MCF 10A (cell line): ENCODE data around the gene FAIM2. TPM values are rescaled to one million over a fixed set of nuclear protein-coding genes. Genes with fewer than 3 reads are reported as not detected.

ENCODE experiments used
- BruUV-seq: library from RNA; stranded (reverse); fragments of 400-500 nt; replicated peaks from 2 replicates; lab custom pipeline; 2021; lab: Mats Ljungman, UMichigan
- CTCF ChIA-PET: fragments of 300-600 bp; sonication (Branson Sonifier 250); formaldehyde crosslinking; extraction: SDS; loops from one replicate; lab custom pipeline; 2021; ENCODE audit warnings: antibody characterized with exemption, inconsistent platforms; lab: Yijun Ruan, JAX
- POLR2A ChIA-PET: fragments of 300-600, 350-650 bp; sonication (Branson Sonifier 250); formaldehyde crosslinking; extraction: SDS; loops from one replicate; lab custom pipeline; 2020; ENCODE audit warnings: antibody characterized with exemption, inconsistent platforms; lab: Yijun Ruan, JAX
- DNase-seq: peaks from one replicate; pipeline ENCODE4 v3.0.0-alpha.2; 2018; ENCODE audit not compliant: unreplicated experiment
- H3K27ac Mint-ChIP-seq: one replicate; pipeline ENCODE4 v1.8.0; 2022; ENCODE audit warnings: mild to moderate bottlenecking, low read depth, mixed read lengths; ENCODE audit not compliant: unreplicated experiment
- H3K27me3 Mint-ChIP-seq: one replicate; pipeline ENCODE4 v1.8.0; 2022; ENCODE audit warnings: mixed read lengths; ENCODE audit not compliant: insufficient read depth, unreplicated experiment
- H3K36me3 Mint-ChIP-seq: one replicate; pipeline ENCODE4 v1.8.0; 2022; ENCODE audit warnings: mild to moderate bottlenecking, moderate library complexity, mixed read lengths; ENCODE audit not compliant: insufficient read depth, unreplicated experiment
- H3K4me1 Mint-ChIP-seq: one replicate; pipeline ENCODE4 v1.8.0; 2022; ENCODE audit warnings: mixed read lengths; ENCODE audit not compliant: insufficient read depth, unreplicated experiment
- H3K4me3 Mint-ChIP-seq: one replicate; pipeline ENCODE4 v1.8.0; 2022; ENCODE audit warnings: mild to moderate bottlenecking, moderate library complexity, mixed read lengths; ENCODE audit not compliant: unreplicated experiment
- H3K9me3 Mint-ChIP-seq: one replicate; pipeline ENCODE4 v1.8.0; 2022; ENCODE audit warnings: mixed read lengths; ENCODE audit not compliant: unreplicated experiment
- CTCF ChIP-seq: fragments of 200-600 bp; IDR thresholded peaks from one replicate; pipeline ENCODE4 v1.8.0; 2022; ENCODE audit warnings: antibody characterized with exemption, mild to moderate bottlenecking; ENCODE audit not compliant: unreplicated experiment
- intact Hi-C: fragments of 100-400 bp; cut with micrococcal nuclease; formaldehyde crosslinking; loops from 2 replicates; pipeline ENCODE4 v1.14.1; 2022
- total RNA-seq: library from RNA; stranded (reverse); gene quantifications from 2 replicates; pipeline ENCODE4 v1.2.3, GENCODE V29; 2022

The FAIM2 gene
- total RNA-seq, 1 experiment from 2014 or later: not detected

DNA sequence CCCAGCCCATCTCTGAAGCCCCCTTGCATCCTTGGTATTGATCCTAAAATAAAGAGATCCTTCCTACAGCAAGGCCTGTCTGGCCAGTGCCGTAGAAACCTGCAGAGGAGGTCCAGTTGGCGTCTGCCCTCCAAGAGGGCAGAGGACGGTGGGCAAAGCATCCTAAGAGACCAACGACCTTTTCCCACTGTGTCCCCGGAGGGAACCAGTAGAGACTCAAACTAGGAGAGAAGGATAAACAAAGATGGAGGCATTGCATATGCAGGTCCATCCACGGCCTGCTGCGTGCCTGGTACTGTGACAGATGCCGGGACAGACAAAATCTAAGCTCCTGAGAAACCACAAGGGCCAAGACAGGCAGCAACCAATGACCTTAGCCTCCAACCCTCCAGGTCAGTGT is 79.3 kb downstream of the FAIM2 start:
- no peak overlapping the region for H3K4me3 Mint-ChIP-seq
- H3K4me1 Mint-ChIP-seq: peaks cover 25% of the 10 kb centered on the region
- H3K9me3 Mint-ChIP-seq: no peaks in the 10 kb centered on the region
- DNase-seq: no peak
- H3K27ac Mint-ChIP-seq: no peak overlapping the region
- ChIA-PET POLR2A (no interaction called here), CTCF (no interaction called here)
- TF ChIP-seq CTCF: no peak
- BruUV-seq: no TSS peak
- H3K27me3 Mint-ChIP-seq: no peaks in the 10 kb centered on the region
- no peaks in the 10 kb centered on the region for H3K36me3 Mint-ChIP-seq
- intact Hi-C loops: no loop called here

- H3K27me3 Mint-ChIP-seq: no peaks in the 10 kb centered on the region
- no peak overlapping the region for H3K4me3 Mint-ChIP-seq
- CTCF ChIA-PET: interaction anchor here (0.5 kb wide), 1 partner anchor 76 kb away, joined by 3 read pairs; no protein-coding TSS in a partner anchor
- H3K9me3 Mint-ChIP-seq: no peaks in the 10 kb centered on the region
- POLR2A ChIA-PET: interaction anchor here (0.8 kb wide), 1 partner anchor 18 kb away, joined by 3 read pairs; no protein-coding TSS in a partner anchor
- no peaks in the 10 kb centered on the region for H3K36me3 Mint-ChIP-seq
- H3K4me1 Mint-ChIP-seq: peaks cover 22% of the 10 kb centered on the region
- no peak overlapping the region for H3K27ac Mint-ChIP-seq
- no TSS peak for BruUV-seq
- TF ChIP-seq CTCF: no peak
- DNase-seq: no peak
- intact Hi-C loops: no loop called here
Observed at GRCh38 chr12:49823951-49824350, 79.7 kb downstream of the FAIM2 start.

- Mint-ChIP-seq H3K36me3 (no peaks in the 10 kb centered on the region), H3K4me1 (peaks cover 22% of the 10 kb centered on the region), H3K27me3 (no peaks in the 10 kb centered on the region), H3K9me3 (no peaks in the 10 kb centered on the region), H3K4me3 (no peak overlapping the region), H3K27ac (no peak overlapping the region)
- TF ChIP-seq CTCF: no peak
- ChIA-PET CTCF (interaction anchor here (0.5 to 1.0 kb wide), 4 partner anchors 16 to 301 kb away, joined by 3 read pairs; no protein-coding TSS in a partner anchor), POLR2A (interaction anchor here (0.8 kb wide), 1 partner anchor 19 kb away, joined by 3 read pairs; no protein-coding TSS in a partner anchor)
- BruUV-seq: no TSS peak
- no peak for DNase-seq
- intact Hi-C loops: no loop called here
Observed at GRCh38 chr12:49823350-49823749, 80.3 kb downstream of the FAIM2 start.

DNA sequence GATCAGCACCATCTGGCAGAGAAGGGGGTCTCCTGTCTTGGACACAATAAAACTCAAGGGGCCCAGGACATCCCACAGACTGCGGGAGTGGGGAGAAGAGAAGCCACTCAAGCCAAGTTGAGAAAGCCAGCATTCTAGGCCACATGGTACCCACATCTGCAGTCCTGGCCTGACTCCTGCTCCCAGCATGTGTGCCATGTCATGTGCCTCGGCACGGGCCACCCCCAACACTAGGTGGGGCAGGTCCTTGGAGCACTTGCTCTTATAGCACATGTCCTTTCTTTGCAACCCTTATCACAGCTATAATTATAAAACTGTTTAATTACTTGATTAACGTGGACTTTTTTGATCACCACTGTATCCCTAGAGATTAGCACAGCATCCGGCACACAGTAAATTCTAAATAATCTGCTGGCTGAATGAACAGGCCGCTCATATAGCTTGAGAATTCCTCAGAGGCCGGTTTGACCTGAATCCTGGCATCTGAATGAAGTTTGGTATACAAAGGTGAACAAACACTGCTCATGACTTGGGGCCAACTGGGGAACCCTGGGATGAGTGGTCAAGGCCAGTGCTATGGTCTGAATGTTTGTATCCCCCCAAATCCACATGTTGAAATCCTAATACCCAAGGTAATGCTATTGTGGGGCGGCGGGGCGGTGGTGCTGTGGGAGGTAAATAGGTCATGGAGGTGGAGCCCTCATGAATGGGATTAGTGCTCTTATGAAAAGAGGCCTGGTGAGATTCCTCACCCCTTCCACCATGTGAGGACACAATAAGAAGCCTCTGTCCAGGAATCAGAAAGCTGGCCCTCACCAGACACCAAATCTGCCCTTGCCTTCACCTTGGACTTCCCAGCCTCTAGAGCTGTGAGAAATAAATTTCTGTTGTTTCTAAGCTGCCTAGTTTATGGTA is 82.1 kb downstream of the FAIM2 start:
- POLR2A ChIA-PET: interaction anchor here (0.8 kb wide), 1 partner anchor 20 kb away, joined by 3 read pairs; no protein-coding TSS in a partner anchor
- Mint-ChIP-seq H3K4me1 (peaks cover 15% of the 10 kb centered on the region), H3K4me3 (no peak overlapping the region), H3K27me3 (no peaks in the 10 kb centered on the region), H3K36me3 (peaks cover 3% of the 10 kb centered on the region), H3K9me3 (no peaks in the 10 kb centered on the region), H3K27ac (no peak overlapping the region)
- TF ChIP-seq CTCF: no peak
- BruUV-seq: no TSS peak
- CTCF ChIA-PET: interaction anchor here (0.6 to 1.2 kb wide), 4 partner anchors 11 to 291 kb away, joined by 3 to 5 read pairs (median 4); no protein-coding TSS in a partner anchor
- DNase-seq: no peak
- intact Hi-C loops: no loop called here
